ENCODE measurements around the gene INCENP. TPM values are rescaled to one million over a fixed set of nuclear protein-coding genes. Genes with fewer than 3 reads are reported as not detected.

Gene INCENP
- polyA plus RNA-seq, 1 donor (not counting 4 experiments of a cell fraction or from before 2014, with no cell fraction given): 12.7 TPM

GRCh38 chr11:62108971-62109404 lies 14.8 kb upstream of the INCENP start:
- dilution Hi-C loops (cut with MboI; ENCODE audit: extremely low pct_ligation_motif_present, low sequenced_read_pairs): no loop called here
- no peak overlapping the region for H3K4me2 ChIP-seq (ENCODE audit: control insufficient read depth, extremely low read depth, insufficient read depth, low read depth, low read length)
- H2AFZ ChIP-seq (ENCODE audit: control insufficient read depth, low read length): no peak overlapping the region
- H3K4me3 ChIP-seq (ENCODE audit: control insufficient read depth in 2 of 3, extremely low read depth in 1 of 3, insufficient read depth in 2 of 3, low read depth in 1 of 3, low read length in 3 of 3): no peak overlapping the region
- TF ChIP-seq EZH2 (IDR thresholded peaks at IDR 0.05; ENCODE audit: low read length) (no peak), CTCF (optimal IDR thresholded peaks at IDR 0.05 in 1 of 3, IDR thresholded peaks at IDR 0.05 in 1 of 3, conservative IDR thresholded peaks at IDR 0.05 in 1 of 3; ENCODE audit: extremely low read depth in 1 of 3, insufficient read depth in 2 of 3, low read length in 3 of 3) (no peak)
- no peaks in the 10 kb centered on the region for H3K27me3 ChIP-seq (ENCODE audit: control insufficient read depth, extremely low read depth, insufficient read depth, low read length)
- H3K4me1 ChIP-seq (ENCODE audit: control insufficient read depth, extremely low read depth, insufficient read depth, low read length): peaks cover 2% of the 10 kb centered on the region
- no peak overlapping the region for H3K9ac ChIP-seq (ENCODE audit: control insufficient read depth, extremely low read depth, insufficient read depth, low read length)
- H3K27ac ChIP-seq (ENCODE audit: control insufficient read depth, insufficient read depth, low read length): no peak overlapping the region
- no peaks in the 10 kb centered on the region for H3K36me3 ChIP-seq (ENCODE audit: control insufficient read depth in 2 of 2, extremely low read depth in 1 of 2, insufficient read depth in 2 of 2, low read length in 2 of 2)
- no peaks in the 10 kb centered on the region for H3K79me2 ChIP-seq (ENCODE audit: control insufficient read depth, insufficient read depth, low read length)
- DNase-seq (ENCODE audit: low read depth, low spot score) (no peak), FAIRE-seq (no peak)
- H4K20me1 ChIP-seq (ENCODE audit: control insufficient read depth, extremely low read depth, insufficient read depth, low read length): no peaks in the 10 kb centered on the region
- H3K9me1 ChIP-seq (ENCODE audit: control insufficient read depth, extremely low read depth, insufficient read depth, low read length): no peaks in the 10 kb centered on the region
- no peaks in the 10 kb centered on the region for H3K9me3 ChIP-seq (ENCODE audit: control insufficient read depth, low read depth, low read length)

GRCh38 chr11:62115085-62115694 lies 8.6 kb upstream of the INCENP start:
- Histone ChIP-seq H3K4me1 (ENCODE audit: control insufficient read depth, extremely low read depth, insufficient read depth, low read length) (peaks cover 2% of the 10 kb centered on the region), H3K9me3 (ENCODE audit: control insufficient read depth, low read depth, low read length) (no peaks in the 10 kb centered on the region), H3K4me3 (ENCODE audit: control insufficient read depth in 2 of 3, extremely low read depth in 1 of 3, insufficient read depth in 2 of 3, low read depth in 1 of 3, low read length in 3 of 3) (no peak overlapping the region), H4K20me1 (ENCODE audit: control insufficient read depth, extremely low read depth, insufficient read depth, low read length) (no peaks in the 10 kb centered on the region), H2AFZ (ENCODE audit: control insufficient read depth, low read length) (no peak overlapping the region), H3K9me1 (ENCODE audit: control insufficient read depth, extremely low read depth, insufficient read depth, low read length) (no peaks in the 10 kb centered on the region), H3K9ac (ENCODE audit: control insufficient read depth, extremely low read depth, insufficient read depth, low read length) (no peak overlapping the region), H3K27me3 (ENCODE audit: control insufficient read depth, extremely low read depth, insufficient read depth, low read length) (no peaks in the 10 kb centered on the region), H3K79me2 (ENCODE audit: control insufficient read depth, insufficient read depth, low read length) (no peaks in the 10 kb centered on the region), H3K4me2 (ENCODE audit: control insufficient read depth, extremely low read depth, insufficient read depth, low read depth, low read length) (no peak overlapping the region), H3K27ac (ENCODE audit: control insufficient read depth, insufficient read depth, low read length) (no peak overlapping the region), H3K36me3 (ENCODE audit: control insufficient read depth in 2 of 2, extremely low read depth in 1 of 2, insufficient read depth in 2 of 2, low read length in 2 of 2) (no peaks in the 10 kb centered on the region)
- FAIRE-seq: no peak
- TF ChIP-seq CTCF (optimal IDR thresholded peaks at IDR 0.05 in 1 of 3, IDR thresholded peaks at IDR 0.05 in 1 of 3, conservative IDR thresholded peaks at IDR 0.05 in 1 of 3; ENCODE audit: extremely low read depth in 1 of 3, insufficient read depth in 2 of 3, low read length in 3 of 3) (no peak), EZH2 (IDR thresholded peaks at IDR 0.05; ENCODE audit: low read length) (no peak)
- dilution Hi-C loops (cut with MboI; ENCODE audit: extremely low pct_ligation_motif_present, low sequenced_read_pairs): no loop called here
- DNase-seq (ENCODE audit: low read depth, low spot score): no peak

Data from keratinocyte (primary cell).